ENCODE data around the gene ZSWIM8.
A peak's percentile ranks its signal among the peaks of the same experiment; 100 is the strongest.
"Not testable (repeated sequence)": the region's sequence is repeated elsewhere in the genome, so short reads cannot be mapped to it uniquely, and the experiment has no call there.

The ZSWIM8 gene, protein sequence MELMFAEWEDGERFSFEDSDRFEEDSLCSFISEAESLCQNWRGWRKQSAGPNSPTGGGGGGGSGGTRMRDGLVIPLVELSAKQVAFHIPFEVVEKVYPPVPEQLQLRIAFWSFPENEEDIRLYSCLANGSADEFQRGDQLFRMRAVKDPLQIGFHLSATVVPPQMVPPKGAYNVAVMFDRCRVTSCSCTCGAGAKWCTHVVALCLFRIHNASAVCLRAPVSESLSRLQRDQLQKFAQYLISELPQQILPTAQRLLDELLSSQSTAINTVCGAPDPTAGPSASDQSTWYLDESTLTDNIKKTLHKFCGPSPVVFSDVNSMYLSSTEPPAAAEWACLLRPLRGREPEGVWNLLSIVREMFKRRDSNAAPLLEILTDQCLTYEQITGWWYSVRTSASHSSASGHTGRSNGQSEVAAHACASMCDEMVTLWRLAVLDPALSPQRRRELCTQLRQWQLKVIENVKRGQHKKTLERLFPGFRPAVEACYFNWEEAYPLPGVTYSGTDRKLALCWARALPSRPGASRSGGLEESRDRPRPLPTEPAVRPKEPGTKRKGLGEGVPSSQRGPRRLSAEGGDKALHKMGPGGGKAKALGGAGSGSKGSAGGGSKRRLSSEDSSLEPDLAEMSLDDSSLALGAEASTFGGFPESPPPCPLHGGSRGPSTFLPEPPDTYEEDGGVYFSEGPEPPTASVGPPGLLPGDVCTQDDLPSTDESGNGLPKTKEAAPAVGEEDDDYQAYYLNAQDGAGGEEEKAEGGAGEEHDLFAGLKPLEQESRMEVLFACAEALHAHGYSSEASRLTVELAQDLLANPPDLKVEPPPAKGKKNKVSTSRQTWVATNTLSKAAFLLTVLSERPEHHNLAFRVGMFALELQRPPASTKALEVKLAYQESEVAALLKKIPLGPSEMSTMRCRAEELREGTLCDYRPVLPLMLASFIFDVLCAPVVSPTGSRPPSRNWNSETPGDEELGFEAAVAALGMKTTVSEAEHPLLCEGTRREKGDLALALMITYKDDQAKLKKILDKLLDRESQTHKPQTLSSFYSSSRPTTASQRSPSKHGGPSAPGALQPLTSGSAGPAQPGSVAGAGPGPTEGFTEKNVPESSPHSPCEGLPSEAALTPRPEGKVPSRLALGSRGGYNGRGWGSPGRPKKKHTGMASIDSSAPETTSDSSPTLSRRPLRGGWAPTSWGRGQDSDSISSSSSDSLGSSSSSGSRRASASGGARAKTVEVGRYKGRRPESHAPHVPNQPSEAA (N-terminal part only)

DNA sequence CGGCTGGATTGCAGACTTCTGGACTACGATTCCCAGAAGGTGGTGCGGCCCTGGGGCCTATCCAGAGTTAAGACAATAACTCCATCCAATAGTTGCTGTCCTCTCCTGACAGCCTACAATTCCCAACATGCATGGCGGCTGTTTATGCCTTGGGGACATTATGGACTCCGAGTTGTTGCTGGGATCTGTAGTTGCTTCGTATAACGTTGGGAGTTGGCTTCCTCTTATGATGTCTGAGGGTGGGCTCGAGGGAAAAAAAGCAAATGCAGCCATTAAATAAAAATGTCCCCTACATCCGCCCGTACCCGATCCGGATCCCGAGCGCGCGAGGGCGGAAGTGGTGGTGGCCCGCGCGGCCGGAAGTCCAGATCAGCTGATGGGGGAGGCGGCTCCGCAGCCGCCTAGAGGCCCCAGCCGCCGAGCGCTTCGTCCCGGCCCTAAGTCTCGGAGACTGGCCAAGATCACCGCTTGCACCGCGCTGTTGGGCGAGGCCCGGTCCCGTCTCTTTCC, at the start of gene ZSWIM8:
Gene ZSWIM8, plus strand, starts transcription at position 396 of the 510 bp plus-strand sequence. CDS start 273 bp downstream, outside the sequence.
- FAIRE-seq = peak; percentile 96
- peak; percentile 83 for DNase-seq (ENCODE audit: extremely low spot score, insufficient read length, low read depth)

DNA sequence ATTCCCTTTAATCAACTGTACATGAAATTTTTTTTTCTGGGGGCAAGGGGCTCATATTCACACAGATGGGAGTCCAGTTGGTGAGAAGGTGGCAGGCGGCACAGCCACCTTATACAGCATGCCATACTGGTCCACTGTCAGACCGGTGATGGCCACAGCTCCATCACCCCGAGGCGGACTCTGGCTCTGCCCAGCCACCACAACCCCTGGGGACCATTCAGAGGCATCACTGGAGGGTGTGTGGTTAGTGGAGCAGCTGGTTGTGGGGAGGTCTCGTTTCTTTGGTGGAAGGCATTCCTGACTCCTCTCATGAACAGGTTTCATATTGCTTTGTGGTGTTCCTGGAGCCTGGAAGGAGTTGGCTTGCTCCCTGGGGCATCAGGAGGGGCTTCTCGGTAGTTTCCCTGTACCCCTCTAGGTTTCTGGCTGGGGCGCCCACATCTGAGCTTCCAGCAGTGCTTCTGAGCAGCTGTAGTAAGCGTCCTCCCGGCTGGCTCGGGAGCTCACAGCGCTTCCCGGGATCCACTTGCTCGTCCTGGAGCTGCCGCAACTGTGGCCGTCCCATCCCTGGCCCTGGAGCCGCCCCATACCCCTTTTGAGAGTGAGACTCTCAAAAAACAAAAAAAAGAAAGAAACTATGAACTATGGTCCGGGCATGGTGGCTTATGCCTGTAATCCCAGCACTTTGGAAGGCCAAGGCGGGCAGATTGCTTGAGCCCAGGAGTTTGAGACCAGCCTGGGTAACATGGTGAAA, 44.7 kb upstream of the ZSWIM8 start:
- not testable (repeated sequence) for DNase-seq (ENCODE audit: extremely low spot score, insufficient read length, low read depth); FAIRE-seq

GRCh38 chr10:73742454-73742734, 43.0 kb upstream of the ZSWIM8 start:
- no peak for DNase-seq (ENCODE audit: extremely low spot score, insufficient read length, low read depth)
- no peak for FAIRE-seq

DNA sequence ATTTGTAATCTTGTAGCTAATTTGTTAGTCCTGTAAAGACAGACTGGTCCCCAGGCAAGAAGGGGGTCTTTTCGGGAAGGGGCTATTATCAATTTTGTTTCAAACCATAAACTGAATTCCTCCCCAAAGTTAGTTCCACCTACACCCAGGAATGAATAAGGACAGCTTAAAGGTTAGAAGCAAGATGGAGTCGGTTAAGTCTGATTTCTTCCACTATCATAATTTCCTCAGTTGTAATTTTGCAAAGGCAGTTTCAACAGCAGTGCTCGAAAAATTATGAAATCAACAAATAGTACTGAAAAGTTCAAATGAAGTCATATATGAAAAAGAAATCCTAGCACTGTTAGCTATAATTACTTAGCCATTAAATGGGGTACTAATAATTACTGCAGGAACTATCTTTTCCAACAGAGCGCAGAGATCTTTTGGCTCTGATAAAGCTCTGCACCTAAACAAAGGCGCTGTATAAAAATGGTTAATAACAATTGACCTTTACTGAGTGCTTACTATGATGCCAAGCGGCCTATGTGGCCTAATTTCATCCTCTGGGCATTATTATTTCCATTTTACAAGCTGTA, 42.0 kb upstream of the ZSWIM8 start:
- DNase-seq (ENCODE audit: extremely low spot score, insufficient read length, low read depth) (no peak), FAIRE-seq (no peak)

DNA sequence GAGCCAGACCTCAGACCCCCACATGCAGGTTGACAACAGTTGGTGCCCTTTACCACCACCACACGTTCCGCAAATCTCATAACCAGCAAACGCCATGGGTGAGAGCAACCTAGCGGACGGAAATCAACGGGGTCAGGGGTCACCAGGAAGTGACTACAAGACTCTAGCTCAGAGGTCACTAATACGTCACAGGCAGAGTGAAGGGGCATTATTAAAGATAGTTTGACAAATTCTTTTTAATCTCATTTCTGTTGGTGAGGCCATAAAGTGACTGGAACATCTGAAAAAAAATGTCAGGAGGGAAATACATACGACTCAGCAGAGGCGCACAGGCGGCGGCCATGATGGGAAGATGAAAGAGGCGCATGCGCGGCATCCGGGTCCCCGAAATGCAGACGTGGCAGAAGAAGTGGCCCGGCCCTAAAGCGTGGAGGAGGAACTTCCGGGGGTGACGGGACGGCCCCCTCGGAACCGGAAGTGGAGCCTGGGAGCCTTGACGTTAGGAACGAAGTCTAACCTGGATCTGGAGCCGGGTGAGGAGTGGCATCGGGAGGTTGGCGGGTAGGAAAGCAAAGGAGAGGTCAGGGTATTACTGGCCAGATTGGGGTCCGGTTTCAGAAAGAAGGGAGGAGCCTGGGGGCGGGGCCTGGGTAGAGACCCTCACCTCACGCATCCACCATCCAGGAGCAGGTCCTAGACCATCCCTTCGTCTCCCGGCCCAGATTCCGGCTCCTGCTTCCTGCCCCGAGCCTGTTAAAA, 41.3 kb upstream of the ZSWIM8 start, which contains the start of gene SEC24C:
Gene SEC24C, plus strand, starts transcription at position 468 of the 759 bp plus-strand sequence. CDS start 2,461 bp downstream, outside the sequence.
- peak; percentile 89 for FAIRE-seq

DNA sequence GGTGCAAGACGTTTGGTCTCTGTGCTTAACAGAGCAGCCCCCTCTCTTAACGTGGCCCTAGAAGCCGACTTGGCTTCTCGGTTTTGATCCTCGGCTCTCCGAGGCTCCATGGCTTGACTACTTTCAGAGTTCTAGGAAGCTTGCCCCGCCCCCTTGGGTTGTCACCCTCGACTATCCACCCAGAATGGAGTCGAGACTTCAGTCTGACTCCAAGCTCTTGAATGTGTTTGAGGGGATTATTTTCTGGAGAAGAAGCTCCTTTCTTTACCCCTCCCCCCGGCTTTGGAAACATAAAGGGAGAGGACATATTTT, 40.8 kb upstream of the ZSWIM8 start:
- DNase-seq (ENCODE audit: extremely low spot score, insufficient read length, low read depth) (no peak), FAIRE-seq (no peak)

More for the DNA sequence above, 41.3 kb upstream of the ZSWIM8 start, which contains the start of gene SEC24C:
- peak; percentile 92 for DNase-seq (ENCODE audit: extremely low spot score, insufficient read length, low read depth)

- DNase-seq (ENCODE audit: extremely low spot score, insufficient read length, low read depth) = no peak
- FAIRE-seq = no peak
These were observed 38.7 kb upstream of the ZSWIM8 start for GRCh38 chr10:73746721-73747120.

- DNase-seq (ENCODE audit: extremely low spot score, insufficient read length, low read depth) = no peak
- no peak for FAIRE-seq
These were observed 34.6 kb upstream of the ZSWIM8 start for GRCh38 chr10:73750819-73751218.

DNA sequence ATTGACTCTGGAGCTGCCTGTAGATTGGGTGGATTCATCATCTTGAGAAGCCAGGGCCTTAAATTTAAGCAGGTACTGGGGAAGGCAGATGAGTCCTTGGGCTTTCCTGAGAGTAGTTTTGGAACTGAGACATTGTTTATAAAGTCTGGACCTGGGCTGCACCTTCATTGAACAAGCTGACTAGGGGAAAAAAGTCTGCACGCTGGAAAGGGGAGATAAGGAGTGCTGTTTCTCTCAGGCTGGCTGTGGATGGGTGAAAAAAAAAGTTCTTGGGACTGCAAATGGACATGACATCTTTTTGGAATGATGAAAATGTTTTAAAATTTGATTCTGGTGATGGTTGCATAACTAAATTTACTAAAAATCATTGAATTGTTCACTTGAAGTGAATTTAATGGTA, 29.2 kb upstream of the ZSWIM8 start:
- FAIRE-seq (no peak), DNase-seq (ENCODE audit: extremely low spot score, insufficient read length, low read depth) (no peak)

DNA sequence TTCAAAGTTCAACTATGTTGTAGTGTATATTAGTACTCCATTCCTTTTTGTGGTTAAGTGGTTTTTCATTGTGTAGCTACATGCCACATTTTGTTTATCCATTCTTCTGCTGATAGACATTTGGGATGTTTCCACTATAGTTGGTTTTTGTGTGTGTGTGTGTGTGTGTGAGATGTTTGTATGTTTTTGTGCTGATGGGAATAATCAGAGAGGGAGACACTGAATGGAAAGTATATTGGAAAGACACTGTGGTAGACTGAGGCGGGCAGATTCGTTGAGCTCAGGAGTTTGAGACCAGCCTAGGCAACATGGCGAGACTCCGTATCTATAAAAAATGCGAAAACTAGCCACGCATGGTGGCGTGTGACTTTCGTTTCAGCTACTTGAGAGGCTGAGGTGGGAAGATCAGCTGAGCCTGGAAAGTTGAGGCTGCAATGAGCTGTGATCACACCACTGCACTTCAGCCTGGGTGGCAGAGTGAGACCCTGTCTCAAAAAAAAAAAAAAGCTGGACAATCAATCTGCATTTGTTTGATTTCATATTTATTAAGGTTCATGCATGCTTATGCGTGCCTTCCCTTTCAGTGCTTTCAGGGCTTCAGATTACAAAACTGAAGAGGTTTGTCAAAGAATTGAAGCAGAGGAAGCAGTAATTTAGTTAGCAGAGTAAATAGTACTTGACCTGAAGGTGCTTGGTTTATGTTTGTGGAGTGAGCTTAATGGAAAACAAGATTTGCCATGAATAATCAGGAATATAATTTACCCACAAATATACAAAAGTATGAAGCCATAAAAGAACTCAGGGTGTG, 26.5 kb upstream of the ZSWIM8 start:
- DNase-seq (ENCODE audit: extremely low spot score, insufficient read length, low read depth) (no peak), FAIRE-seq (no peak)

GRCh38 chr10:73759512-73760115, 25.8 kb upstream of the ZSWIM8 start:
- DNase-seq (ENCODE audit: extremely low spot score, insufficient read length, low read depth) = no peak
- FAIRE-seq = no peak

DNA sequence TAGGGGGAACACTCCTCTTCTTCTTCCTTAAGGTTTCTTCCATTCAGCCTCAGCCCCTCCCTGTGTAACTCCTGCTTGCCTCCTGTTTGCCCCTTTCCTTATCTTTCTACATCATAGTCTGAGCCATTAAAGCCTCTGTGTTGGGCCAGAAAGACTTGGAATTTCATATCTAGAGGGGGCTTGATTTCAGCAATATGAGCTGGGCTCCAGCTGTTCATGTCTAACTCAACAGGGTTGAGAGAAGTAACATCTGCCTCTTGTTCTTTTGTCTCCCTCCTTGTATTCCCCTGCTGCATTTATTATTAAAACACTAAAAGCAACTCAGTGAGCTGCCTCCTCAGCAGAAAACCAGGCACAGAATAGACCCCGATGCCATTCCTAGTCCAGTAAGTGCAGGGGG, 23.6 kb upstream of the ZSWIM8 start:
- no peak for FAIRE-seq
- DNase-seq (ENCODE audit: extremely low spot score, insufficient read length, low read depth) = no peak

- no peak for DNase-seq (ENCODE audit: extremely low spot score, insufficient read length, low read depth)
- FAIRE-seq = peak; percentile 31
These were observed 22.5 kb upstream of the ZSWIM8 start for GRCh38 chr10:73762915-73763314.

DNA sequence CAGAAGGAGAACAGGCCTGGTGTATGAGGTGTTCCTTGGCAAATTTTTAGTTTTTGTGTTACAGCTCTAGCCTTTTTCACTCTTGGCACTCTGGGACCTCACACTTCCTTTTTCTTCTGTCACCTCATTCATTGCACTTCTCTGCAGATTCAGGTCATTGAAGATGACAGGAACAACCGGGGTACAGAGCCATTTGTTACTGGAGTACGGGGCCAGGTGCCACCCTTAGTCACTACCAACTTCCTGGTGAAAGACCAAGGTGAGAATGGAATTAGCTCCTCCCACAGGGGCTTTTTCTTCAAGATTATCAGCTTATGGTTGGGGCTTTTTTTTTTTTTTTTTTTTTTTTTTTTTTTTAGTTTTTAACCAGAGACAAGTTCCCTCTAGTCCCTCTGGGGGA, 22.1 kb upstream of the ZSWIM8 start:
- FAIRE-seq = no peak
- DNase-seq (ENCODE audit: extremely low spot score, insufficient read length, low read depth) = no peak

DNA sequence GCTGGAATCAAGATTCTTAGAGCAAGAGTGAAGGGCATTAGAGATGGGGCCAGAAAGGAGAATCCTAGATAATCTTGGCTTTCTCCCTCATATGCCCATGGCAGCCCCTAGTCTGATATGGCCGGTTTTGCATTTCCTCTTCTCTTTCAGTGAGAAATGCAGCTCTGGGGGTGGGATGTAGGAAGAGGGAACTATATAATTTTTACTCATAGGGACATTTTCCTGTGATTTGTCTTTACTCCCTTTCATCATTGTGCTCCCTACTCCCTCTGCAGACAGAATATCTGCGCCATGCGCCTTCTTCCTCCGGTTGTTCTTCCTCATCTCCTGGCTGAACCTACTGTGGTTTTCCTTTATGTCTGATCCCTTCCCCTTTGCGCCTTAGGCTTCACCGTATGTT, 20.3 kb upstream of the ZSWIM8 start:
- DNase-seq (ENCODE audit: extremely low spot score, insufficient read length, low read depth) (no peak), FAIRE-seq (no peak)

DNA sequence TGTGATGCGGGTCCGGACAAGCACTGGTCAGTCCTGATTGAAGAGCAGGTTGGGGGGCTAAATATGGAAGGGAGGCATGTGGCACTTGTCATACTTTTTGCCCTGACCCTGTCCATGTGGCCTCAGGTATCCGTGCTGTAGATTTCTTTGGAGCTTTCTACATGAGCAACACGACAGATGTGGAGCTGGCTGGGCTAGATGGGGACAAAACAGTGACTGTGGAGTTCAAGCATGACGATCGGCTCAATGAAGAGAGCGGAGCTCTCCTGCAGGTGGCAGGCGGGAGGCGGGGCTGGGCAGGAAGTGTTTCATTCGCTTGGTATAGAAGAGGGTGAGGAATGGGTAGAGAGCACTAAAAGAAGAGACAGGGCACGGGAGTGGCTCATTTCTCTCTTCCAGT, 16.5 kb upstream of the ZSWIM8 start:
- no peak for DNase-seq (ENCODE audit: extremely low spot score, insufficient read length, low read depth)
- no peak for FAIRE-seq

GRCh38 chr10:73769396-73769795, 16.0 kb upstream of the ZSWIM8 start:
- no peak for DNase-seq (ENCODE audit: extremely low spot score, insufficient read length, low read depth)
- no peak for FAIRE-seq

All from GM18507 (cell line).